NOMO-1 treated with dmso at 0.1 percent for 144 hours (cell line): ENCODE measurements around the gene VPS13D.
"Not testable (repeated sequence)": the region's sequence is repeated elsewhere in the genome, so short reads cannot be mapped to it uniquely, and the experiment has no call there.

Experiments used
- DNase-seq: peaks from one replicate; lab custom pipeline; 2025; ENCODE audit not compliant: unreplicated experiment; lab: John Stamatoyannopoulos, UW

Gene VPS13D

GRCh38 chr1:12196641-12197482, 33.0 kb upstream of the VPS13D start:
- DNase-seq, result peak; percentile 96

- no peak for DNase-seq
Observed at GRCh38 chr1:12197483-12197880, 32.3 kb upstream of the VPS13D start.

GRCh38 chr1:12200208-12200607, 29.6 kb upstream of the VPS13D start:
- DNase-seq, result no peak

- no peak for DNase-seq
Observed at GRCh38 chr1:12201352-12202189, 28.3 kb upstream of the VPS13D start.

- no peak for DNase-seq
Observed at GRCh38 chr1:12202190-12202497, 27.7 kb upstream of the VPS13D start.

DNA sequence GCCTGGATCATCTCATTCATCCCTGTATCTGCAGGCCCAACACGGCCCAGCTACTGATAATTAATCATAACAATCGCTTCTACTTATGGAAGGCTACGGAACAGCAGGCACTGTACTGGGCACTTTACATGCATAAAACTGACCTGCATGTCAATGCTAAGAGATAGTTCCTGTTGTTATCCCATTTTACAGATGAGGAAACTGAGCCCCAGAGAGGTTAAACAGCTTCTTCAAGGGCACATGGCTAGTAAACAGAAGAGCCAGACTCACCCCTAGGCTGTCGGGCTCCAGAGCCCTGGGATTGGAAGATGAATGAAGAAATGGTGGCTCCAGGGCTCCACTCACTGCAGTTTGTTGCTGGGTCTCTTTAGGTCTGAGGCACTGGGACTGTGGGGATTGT, 27.3 kb upstream of the VPS13D start:
- DNase-seq, result no peak

DNA sequence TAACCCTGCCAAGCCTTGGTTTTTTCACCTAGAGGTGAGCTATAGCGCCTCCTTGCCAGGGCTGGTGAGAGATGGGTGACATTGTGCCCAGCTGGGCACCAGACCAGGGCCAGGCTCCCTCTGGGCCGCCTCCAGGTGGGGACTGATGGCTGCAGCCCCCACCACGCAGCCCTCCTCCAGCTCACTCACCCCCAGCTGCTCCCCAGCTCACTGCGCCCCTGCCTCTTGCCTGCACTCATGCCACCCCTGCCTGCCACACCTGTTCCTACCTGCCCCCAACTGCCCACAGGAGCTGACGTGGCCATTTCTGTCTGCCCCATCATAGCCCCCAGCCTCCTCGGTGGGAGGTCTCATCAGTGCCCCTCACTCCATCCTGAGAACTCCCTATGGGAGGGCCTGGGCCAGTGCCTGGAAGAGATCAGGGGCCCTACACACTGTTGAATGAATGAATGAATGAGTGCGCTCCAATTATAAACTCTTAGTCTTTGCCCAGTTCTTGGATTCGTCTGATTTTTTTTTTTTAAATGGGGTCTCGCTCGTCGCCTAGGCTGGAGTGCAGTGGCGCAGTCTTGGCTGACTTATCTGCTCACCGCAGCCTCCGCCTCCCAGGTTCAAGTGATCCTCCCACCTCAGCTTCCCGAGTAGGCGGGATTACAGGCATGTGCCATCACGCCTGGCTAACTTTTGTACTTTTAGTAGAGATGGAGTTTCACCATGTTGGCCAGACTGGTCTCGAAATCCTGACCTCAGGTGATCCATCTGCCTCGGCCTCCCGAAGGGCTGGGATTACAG, 26.4 kb upstream of the VPS13D start:
- DNase-seq, result no peak

- DNase-seq, result no peak
Observed at GRCh38 chr1:12204140-12204539, 25.7 kb upstream of the VPS13D start.

- no peak for DNase-seq
Observed at GRCh38 chr1:12204754-12205658, 24.8 kb upstream of the VPS13D start.

GRCh38 chr1:12206238-12206637, 23.6 kb upstream of the VPS13D start:
- no peak for DNase-seq

GRCh38 chr1:12206792-12207424, 22.9 kb upstream of the VPS13D start:
- no peak for DNase-seq

GRCh38 chr1:12208271-12208670, 21.6 kb upstream of the VPS13D start:
- no peak for DNase-seq

GRCh38 chr1:12208764-12209494, 20.9 kb upstream of the VPS13D start:
- DNase-seq, result peak; percentile 10

DNA sequence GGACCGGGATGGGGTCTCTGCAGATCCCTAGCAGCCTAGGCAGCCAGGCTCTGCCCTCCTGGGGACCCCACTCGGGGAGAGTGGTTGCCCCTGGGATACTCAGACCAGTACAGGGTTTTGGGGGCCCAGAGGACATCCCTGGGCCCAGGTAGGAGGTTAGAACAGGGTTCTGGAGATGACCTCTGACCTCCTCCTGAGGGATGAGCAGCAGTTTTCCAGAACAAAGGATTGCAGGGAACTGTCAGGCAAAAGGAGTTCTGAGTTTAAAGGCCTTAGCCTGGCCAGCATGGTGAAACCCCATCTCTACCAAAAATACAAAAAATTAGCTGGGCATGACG, 20.4 kb upstream of the VPS13D start:
- DNase-seq, result no peak

- no peak for DNase-seq
Observed at GRCh38 chr1:12215118-12215961, 14.5 kb upstream of the VPS13D start.

DNA sequence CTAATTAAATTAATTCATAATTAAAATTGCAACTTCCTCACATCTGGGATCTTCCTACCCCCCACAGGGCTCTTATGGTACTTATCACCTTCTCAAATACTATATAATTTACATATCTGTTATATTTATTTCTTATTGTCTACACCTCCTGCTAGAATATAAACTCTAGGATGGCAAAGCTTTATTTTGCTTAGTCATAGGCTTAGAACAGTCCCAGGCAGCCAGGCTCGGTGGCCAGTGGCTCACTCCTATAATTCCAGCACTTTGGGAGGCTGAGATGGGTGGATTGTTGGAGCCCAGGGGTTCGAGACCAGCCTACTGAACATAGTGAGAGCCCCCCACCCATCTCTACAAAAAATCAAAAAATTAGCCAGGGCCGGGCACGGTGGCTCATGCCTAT, 10.0 kb upstream of the VPS13D start:
- DNase-seq, result no peak

DNA sequence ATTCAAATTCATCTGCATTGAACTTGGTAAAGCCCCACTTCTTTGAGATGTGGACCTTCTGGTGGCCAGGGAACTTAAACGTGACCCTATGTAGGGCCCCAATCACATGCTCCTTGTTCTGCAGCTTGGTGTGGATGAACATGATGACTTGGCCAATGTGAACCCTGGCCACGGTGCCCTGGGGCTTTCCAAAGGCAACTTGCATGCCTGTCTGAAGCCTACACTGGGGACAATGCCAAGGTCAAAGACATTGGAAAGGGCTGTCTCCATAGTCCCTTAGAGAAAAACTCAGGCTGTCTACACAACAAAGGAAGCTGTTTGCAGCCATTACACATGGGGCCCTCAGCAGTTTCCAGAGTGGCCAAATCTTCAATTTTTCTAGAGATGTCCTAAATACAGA, 8.9 kb upstream of the VPS13D start:
- DNase-seq, result no peak

DNA sequence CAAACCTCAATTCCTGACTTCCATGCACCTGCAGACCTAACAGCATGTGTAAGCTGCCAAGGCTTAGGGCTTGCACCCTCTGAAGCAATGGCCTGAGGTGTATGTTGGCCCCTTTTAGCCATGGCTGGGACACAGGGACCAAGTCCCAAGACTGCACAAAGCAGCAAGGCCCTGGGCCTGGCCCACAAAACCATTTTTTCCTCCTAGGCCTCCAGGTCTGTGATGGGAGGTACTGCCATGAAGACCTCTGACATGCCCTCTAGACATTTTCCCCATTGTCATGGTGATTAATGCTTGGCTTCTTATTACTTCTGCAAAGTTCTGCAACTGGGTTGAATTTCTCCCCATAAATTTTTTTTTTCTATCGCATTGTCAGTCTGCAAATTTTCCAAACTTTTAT, 7.1 kb upstream of the VPS13D start:
- not testable (repeated sequence) for DNase-seq

DNA sequence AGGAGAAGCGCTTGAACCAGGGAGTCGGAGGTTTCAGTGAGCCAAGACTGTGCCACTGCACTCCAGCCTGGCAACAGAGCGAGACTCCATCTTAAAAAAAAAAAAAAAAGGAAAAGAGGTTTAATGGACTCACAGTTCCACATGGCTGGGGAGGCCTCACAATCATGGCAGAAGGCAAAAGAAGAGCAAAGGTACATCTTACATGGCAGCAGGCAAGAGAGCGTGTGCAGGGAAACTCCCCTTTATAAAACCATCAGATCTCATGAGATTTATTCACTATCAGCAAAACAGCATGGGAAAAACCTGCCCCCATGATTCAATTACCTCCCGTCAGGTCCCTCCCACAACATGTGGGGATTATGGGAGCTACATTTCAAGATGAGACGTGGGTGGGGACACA, 5.7 kb upstream of the VPS13D start:
- not testable (repeated sequence) for DNase-seq
